Measurements from ENCODE around the gene FAAP100. TPM values are rescaled to one million over a fixed set of nuclear protein-coding genes. Genes with fewer than 3 reads are reported as not detected.

FAAP100 gene
- total and polyA plus RNA-seq, 5 donors, result 12.0 to 15.3 (median 13.0) TPM

DNA sequence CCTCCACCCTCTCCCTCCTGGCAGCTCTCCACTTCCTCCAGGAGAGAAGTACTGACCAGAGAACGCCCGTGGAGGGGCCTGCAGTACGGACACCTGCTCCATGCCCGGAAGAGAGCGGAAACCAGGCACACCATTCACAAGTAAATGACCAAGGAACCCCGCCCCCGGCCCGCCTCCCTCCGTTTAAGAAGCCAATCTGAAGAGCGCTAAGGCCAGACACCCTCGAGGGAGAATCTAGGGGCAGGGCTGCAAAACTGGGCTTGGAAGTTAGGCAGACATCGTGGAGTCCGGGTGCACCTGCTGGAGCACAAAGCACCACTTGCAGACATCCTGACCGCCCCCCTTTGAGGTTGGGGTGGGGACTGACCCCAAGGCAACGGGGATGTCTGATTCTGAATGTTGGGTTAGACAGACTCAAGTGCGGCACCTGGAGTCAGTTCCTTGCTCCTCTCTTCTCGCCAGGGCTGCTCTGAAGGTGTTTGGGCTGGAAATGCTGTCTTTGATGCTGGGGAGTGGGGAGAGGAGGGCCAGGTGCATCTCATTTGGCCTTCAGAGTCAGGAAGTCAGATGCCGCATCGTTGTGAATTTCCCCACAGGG, 964 bp upstream of the FAAP100 start:
- 3% methylated on average over 19 of the region's 19 CpGs for WGBS
- Histone ChIP-seq H3K27ac (ENCODE audit: low read length) (peak overlapping the region; percentile 69), H3K27me3 (ENCODE audit: control insufficient read depth, insufficient read depth) (no peaks in the 10 kb centered on the region), H3K4me1 (ENCODE audit: control insufficient read depth, insufficient read depth, low read length) (peaks cover 11% of the 10 kb centered on the region), H3K9me3 (ENCODE audit: control insufficient read depth, low read length) (no peaks in the 10 kb centered on the region), H3K4me3 (ENCODE audit: low read length) (peak overlapping the region; percentile 58)
- DNase-seq, result peak; percentile 62 to 89 (median 77)
- ATAC-seq, result peak; percentile 62 to 65
- intact Hi-C loops (cut with DNase I), result loop anchor here in 1 of 4 donors (5.0 kb wide), 1 partner anchor 36 kb away; no protein-coding TSS in a partner anchor

DNA sequence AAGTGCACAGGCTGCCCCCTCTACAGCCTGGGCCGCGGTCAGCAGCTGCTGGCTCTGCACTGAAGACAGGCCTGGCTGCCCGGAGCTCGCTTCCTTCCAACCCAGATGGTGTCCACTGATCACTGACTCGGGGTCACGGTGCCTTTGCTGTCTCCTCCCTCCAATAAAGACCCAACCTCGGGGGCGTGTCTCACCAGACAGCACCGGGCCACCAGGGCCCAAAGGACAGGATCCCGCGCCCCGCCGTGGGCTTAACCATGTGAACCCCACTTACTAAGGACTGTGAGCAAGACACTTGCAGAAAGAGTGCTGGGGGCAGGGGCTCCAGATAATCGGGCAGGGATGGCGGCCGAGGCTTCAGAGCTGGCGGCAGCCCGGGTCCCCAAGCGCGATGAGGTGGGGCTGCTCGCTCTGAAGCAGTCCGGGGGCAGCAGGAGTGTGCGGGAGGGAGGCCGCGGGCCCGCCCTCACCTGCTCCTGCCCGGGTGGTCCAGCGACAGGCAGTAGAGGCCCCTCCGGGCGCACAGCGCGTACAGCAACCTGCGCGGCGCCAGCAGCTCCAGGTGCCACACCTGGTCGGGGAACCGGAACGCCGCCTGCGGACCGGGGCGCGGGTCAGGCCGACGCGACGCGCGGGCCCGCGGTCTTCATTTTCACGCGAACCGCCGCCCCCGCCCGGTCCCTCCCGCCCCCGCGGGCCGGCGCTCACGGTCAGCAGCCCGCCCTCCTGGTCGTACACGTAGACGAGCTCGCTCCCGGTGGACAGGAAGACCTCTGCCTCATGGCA, 502 bp downstream of the FAAP100 start:
- Histone ChIP-seq H3K27ac (ENCODE audit: low read length) (no peak overlapping the region), H3K27me3 (ENCODE audit: control insufficient read depth, insufficient read depth) (no peaks in the 10 kb centered on the region), H3K4me1 (ENCODE audit: control insufficient read depth, insufficient read depth, low read length) (peaks cover 9% of the 10 kb centered on the region), H3K4me3 (ENCODE audit: low read length) (peak overlapping the region; percentile 58), H3K9me3 (ENCODE audit: control insufficient read depth, low read length) (no peaks in the 10 kb centered on the region)
- intact Hi-C loops (cut with DNase I), result loop anchor here in 1 of 4 donors (5.0 kb wide), 1 partner anchor 34 kb away; no protein-coding TSS in a partner anchor
- peak in 1 of 2 donors; percentile 4 for ATAC-seq
- peak in 2 of 3 donors; percentile 61 to 67 for DNase-seq
- WGBS, result under 1% methylated on average over 69 of the region's 69 CpGs

DNA sequence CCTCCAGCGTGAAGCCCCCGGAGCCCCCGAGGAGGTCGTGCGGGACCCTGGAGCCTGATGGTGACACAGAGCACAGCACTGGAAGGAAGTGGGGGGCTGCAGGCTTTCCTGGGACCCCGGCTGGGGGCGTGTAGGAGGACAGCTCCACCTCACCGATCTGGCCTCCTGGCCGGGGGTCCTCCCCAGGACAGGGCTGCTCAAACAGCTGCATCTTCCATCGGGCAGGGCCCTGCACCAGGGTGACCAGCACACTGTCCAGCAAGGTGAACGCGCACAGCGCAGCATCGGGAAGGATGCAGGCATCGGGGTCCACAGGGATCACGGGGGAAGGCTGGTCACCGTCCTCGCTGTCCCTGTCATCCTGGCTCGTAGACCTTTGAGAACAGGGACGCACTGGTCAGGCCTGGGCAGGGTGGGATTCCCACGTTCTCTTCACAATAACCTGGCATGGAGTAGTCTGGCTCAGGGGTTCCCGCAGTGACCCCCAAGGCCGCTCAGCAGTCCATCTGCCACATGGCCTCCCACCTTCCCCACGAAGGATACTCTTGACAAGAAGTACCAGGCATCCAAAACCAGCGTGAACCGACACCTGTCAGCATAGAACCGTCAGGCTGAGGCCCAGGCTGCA, 1.2 kb downstream of the FAAP100 start:
- Histone ChIP-seq H3K27me3 (ENCODE audit: control insufficient read depth, insufficient read depth) (no peaks in the 10 kb centered on the region), H3K9me3 (ENCODE audit: control insufficient read depth, low read length) (no peaks in the 10 kb centered on the region), H3K27ac (ENCODE audit: low read length) (no peak overlapping the region), H3K4me3 (ENCODE audit: low read length) (no peak overlapping the region), H3K4me1 (ENCODE audit: control insufficient read depth, insufficient read depth, low read length) (peaks cover 7% of the 10 kb centered on the region)
- ATAC-seq, result no peak
- intact Hi-C loops (cut with DNase I), result loop anchor here in 1 of 4 donors (5.0 kb wide), 1 partner anchor 34 kb away; no protein-coding TSS in a partner anchor
- peak in 2 of 3 donors; percentile 59 to 62 for DNase-seq
- 77% methylated on average over 27 of the region's 27 CpGs for WGBS

DNA sequence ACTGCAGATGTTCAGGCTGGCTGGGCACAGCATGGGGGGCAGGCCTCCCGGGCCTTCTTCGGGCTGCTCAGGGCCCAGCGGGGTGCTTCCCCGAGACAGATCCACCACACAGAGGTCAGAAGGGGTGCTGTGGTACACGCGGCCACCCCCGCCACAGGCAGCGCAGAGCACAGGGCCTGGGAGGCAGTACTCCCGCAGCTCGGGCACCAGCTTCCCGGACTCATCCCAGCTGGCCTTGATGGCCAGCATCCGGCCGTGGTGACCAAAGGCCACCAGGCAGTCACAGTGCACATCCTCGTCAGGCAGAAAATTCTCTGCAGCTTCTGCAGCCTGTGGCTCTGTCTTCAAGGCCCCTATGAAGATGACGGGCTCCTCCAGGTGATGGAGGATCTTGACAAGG, 1.9 kb downstream of the FAAP100 start:
- no peak overlapping the region for H3K4me3 ChIP-seq (ENCODE audit: low read length)

DNA sequence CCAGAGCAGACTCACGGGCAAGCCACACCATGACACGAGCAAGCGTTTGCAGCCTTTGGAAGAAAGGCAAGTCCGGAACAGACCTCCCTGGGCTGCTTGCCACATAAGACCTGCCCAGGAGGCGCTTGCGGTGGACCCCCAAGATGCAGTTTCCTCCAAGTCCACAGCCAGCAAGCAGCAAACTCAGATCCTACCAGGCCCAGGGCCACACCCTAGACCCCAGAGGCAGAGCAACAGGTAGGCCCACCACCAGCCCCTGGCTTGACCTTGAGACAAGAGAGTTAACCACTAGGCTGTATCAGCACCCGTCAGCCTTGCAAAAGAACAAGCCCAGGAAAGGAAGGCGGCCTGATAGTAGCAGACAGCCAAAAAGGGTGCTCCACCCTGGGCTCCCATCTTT, 2.3 kb downstream of the FAAP100 start:
- Histone ChIP-seq H3K4me1 (ENCODE audit: control insufficient read depth, insufficient read depth, low read length) (peaks cover 7% of the 10 kb centered on the region), H3K27me3 (ENCODE audit: control insufficient read depth, insufficient read depth) (no peaks in the 10 kb centered on the region), H3K4me3 (ENCODE audit: low read length) (no peak overlapping the region), H3K9me3 (ENCODE audit: control insufficient read depth, low read length) (no peaks in the 10 kb centered on the region), H3K27ac (ENCODE audit: low read length) (no peak overlapping the region)
- DNase-seq (peak in 2 of 3 donors; percentile 37 to 39), ATAC-seq (no peak)
- intact Hi-C loops (cut with DNase I), result loop anchor here in 1 of 4 donors (5.0 kb wide), 1 partner anchor 33 kb away; no protein-coding TSS in a partner anchor
- WGBS, result 91% methylated on average over 8 of the region's 8 CpGs

More for the DNA sequence above, 1.9 kb downstream of the FAAP100 start:
- intact Hi-C loops (cut with DNase I), result loop anchor here in 1 of 4 donors (5.0 kb wide), 1 partner anchor 33 kb away; no protein-coding TSS in a partner anchor
- DNase-seq (peak in 2 of 3 donors; percentile 38 to 55), ATAC-seq (no peak)
- no peaks in the 10 kb centered on the region for H3K27me3 ChIP-seq (ENCODE audit: control insufficient read depth, insufficient read depth)
- 95% methylated on average over 15 of the region's 15 CpGs for WGBS
- H3K9me3 ChIP-seq (ENCODE audit: control insufficient read depth, low read length), result no peaks in the 10 kb centered on the region
- H3K27ac ChIP-seq (ENCODE audit: low read length), result no peak overlapping the region
- peaks cover 7% of the 10 kb centered on the region for H3K4me1 ChIP-seq (ENCODE audit: control insufficient read depth, insufficient read depth, low read length)

DNA sequence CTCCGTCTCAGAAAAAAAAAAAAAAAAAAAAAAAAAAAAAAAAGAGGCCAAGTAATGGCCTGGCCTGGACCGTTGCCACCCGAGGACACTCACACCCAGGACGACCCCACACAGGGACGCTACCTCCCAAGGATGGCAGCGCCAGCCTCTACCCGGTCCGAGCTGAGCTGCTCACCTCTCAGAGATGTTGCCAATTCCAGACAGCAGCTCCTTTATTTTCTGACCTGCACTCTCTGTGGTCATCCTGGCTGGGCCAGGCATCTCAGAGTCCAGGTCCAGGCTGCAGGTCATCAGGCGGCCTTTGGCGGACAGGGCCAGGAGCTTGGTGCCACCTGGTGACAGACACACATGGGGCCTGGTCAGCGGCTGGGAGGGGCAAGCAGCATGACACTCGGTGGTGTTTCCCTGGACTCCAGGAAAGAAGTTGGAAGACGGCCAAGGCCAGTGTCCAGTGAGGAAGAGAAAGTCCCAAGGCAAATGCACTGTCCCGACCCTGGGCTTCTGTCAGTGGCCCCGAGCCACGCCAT, 3.1 kb downstream of the FAAP100 start:
- DNase-seq (peak in 2 of 3 donors; percentile 51 to 53), ATAC-seq (no peak)
- Histone ChIP-seq H3K9me3 (ENCODE audit: control insufficient read depth, low read length) (no peaks in the 10 kb centered on the region), H3K4me3 (ENCODE audit: low read length) (no peak overlapping the region), H3K4me1 (ENCODE audit: control insufficient read depth, insufficient read depth, low read length) (peaks cover 7% of the 10 kb centered on the region), H3K27me3 (ENCODE audit: control insufficient read depth, insufficient read depth) (no peaks in the 10 kb centered on the region), H3K27ac (ENCODE audit: low read length) (no peak overlapping the region)
- intact Hi-C loops (cut with DNase I), result no loop called here
- WGBS, result 79% methylated on average over 16 of the region's 16 CpGs

DNA sequence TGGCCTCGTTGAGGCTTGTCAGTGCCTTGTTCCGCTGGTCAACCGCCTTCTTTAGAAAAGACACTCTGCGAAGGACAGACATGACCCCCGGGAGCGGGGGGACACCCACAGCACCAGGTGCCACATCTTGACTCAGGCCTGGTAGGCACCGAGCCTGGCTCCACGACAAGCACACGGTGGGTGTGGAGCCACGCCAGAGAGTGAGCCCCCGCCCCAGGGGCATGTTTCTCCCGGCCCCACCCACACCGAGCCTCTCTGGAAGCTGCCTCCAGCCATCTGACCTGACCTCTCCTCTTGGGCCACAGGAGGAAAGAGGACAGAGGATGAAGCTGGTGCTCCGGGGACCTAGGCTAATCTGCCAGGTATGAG, 4.6 kb downstream of the FAAP100 start:
- no peak overlapping the region for H3K4me3 ChIP-seq (ENCODE audit: low read length)
- 88% methylated on average over 14 of the region's 14 CpGs for WGBS
- ATAC-seq (no peak), DNase-seq (peak in 1 of 3 donors; percentile 41)
- intact Hi-C loops (cut with DNase I), result no loop called here
- no peak overlapping the region for H3K27ac ChIP-seq (ENCODE audit: low read length)
- H3K4me1 ChIP-seq (ENCODE audit: control insufficient read depth, insufficient read depth, low read length), result peaks cover 2% of the 10 kb centered on the region
- no peaks in the 10 kb centered on the region for H3K27me3 ChIP-seq (ENCODE audit: control insufficient read depth, insufficient read depth)
- no peaks in the 10 kb centered on the region for H3K9me3 ChIP-seq (ENCODE audit: control insufficient read depth, low read length)

DNA sequence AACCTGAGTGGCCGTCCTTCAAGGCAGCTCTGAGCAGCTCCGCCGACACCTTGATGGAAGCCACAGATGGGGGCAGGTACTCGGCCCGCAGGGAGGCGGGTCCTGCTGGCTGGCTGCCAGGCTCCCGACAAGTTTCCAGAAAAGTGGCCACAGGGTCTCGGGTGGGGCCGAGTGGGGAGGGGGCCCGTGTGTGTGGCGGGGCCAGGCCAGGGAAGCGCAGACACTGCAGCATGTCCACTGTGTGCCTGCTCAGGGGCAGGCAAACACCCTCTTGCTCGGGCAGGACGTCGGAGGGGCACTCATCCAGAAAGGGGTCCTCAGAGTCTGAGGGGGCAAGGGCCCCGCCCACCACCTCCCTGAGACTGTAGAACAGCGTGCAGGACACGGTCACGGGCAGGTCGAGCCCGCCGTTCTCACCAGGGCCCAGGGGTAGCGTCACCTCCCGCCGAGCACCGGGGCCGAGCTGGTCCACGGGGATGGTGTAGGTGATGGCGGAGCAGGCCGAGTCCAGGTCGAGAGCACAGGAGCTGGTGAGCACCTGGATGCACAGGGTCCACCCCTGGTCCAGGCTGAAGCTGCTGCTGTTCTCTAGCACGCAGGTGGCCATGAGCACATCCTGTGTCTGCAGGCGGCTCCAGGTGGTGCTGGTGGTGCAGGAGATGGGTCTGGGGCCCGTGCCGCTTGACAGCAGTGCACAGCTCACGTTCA, 5.1 kb downstream of the FAAP100 start:
- H3K4me1 ChIP-seq (ENCODE audit: control insufficient read depth, insufficient read depth, low read length), result peaks cover 2% of the 10 kb centered on the region
- 89% methylated on average over 36 of the region's 36 CpGs for WGBS
- H3K27me3 ChIP-seq (ENCODE audit: control insufficient read depth, insufficient read depth), result no peaks in the 10 kb centered on the region
- H3K9me3 ChIP-seq (ENCODE audit: control insufficient read depth, low read length), result no peaks in the 10 kb centered on the region
- H3K27ac ChIP-seq (ENCODE audit: low read length), result no peak overlapping the region
- ATAC-seq (no peak), DNase-seq (peak in 1 of 3 donors; percentile 59)
- intact Hi-C loops (cut with DNase I), result no loop called here
- no peak overlapping the region for H3K4me3 ChIP-seq (ENCODE audit: low read length)

DNA sequence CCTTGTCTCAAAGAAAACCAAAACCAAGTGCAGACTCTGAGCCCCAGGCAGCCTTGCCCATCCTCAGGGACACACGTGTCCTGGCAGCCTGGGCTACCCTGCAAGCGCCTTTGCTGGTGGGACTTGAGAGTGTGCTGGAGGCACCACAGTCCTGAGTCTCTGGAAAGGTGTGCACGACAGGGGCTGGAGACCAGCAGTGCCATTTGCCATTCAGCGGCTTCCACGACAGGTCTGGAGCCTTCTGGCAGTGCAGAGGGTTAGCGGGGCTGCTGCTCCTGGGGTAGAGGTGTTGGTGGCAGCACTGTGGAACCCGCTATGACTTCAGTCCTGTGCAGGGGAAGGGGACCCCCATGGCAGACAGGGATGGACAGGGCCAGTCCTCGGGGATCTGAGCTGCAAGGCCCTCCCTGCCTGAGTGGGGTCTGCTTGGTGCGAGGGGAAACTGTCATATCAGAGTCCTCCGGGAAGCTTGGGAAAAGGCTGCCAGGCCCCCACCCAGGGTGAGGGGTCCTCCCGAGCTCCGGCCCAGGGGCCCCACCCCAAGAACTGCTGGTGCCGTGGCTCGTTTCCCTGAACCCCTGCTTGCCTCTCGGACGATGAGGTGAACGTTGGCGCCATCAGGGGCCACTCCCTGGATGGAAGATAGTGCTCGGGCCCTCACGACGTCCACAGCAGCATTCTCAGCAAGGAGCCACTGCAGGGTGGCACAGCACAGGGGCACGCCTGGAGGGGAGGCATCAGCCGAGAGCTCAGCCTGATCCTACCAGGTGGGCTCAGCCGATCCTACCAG, 6.8 kb downstream of the FAAP100 start:
- intact Hi-C loops (cut with DNase I), result no loop called here

More for the DNA sequence above, 6.8 kb downstream of the FAAP100 start:
- WGBS, result 90% methylated on average over 24 of the region's 24 CpGs
- Histone ChIP-seq H3K4me3 (ENCODE audit: low read length) (no peak overlapping the region), H3K9me3 (ENCODE audit: control insufficient read depth, low read length) (no peaks in the 10 kb centered on the region), H3K27ac (ENCODE audit: low read length) (no peak overlapping the region), H3K27me3 (ENCODE audit: control insufficient read depth, insufficient read depth) (no peaks in the 10 kb centered on the region), H3K4me1 (ENCODE audit: control insufficient read depth, insufficient read depth, low read length) (no peaks in the 10 kb centered on the region)
- DNase-seq (peak in 2 of 3 donors; percentile 16 to 66), ATAC-seq (no peak)

Measured in right cardiac atrium (tissue), 5 donors.